Loucy (cell line): ENCODE results near the gene NFATC4.

Experiments
- EZH2phosphoT487 ChIP-seq: fragments of 200-600 bp; IDR thresholded peaks from 2 replicates; pipeline ENCODE4 v1.6.1; 2018; ENCODE audit warnings: antibody characterized with exemption, mild to moderate bottlenecking, moderate library complexity, borderline replicate concordance
- TF ChIP-seq, protein P1 (sequence below): fragments of 200-600 bp; sonication (generic); conservative IDR thresholded peaks from 2 replicates; pipeline ENCODE4 v1.5.1; 2014; ENCODE audit warnings: mild to moderate bottlenecking, antibody characterized with exemption, low read length

GRCh38 chr14:24404814-24405213 is 36.8 kb downstream of the NFATC4 start:
- TF ChIP-seq, protein P1, sequence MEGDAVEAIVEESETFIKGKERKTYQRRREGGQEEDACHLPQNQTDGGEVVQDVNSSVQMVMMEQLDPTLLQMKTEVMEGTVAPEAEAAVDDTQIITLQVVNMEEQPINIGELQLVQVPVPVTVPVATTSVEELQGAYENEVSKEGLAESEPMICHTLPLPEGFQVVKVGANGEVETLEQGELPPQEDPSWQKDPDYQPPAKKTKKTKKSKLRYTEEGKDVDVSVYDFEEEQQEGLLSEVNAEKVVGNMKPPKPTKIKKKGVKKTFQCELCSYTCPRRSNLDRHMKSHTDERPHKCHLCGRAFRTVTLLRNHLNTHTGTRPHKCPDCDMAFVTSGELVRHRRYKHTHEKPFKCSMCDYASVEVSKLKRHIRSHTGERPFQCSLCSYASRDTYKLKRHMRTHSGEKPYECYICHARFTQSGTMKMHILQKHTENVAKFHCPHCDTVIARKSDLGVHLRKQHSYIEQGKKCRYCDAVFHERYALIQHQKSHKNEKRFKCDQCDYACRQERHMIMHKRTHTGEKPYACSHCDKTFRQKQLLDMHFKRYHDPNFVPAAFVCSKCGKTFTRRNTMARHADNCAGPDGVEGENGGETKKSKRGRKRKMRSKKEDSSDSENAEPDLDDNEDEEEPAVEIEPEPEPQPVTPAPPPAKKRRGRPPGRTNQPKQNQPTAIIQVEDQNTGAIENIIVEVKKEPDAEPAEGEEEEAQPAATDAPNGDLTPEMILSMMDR: no peak
- TF ChIP-seq EZH2phosphoT487: no peak
